GM18873 (cell line): ENCODE results near the gene RELN.

Experiments
- ATAC-seq: cut with Tn5 transposase; IDR thresholded peaks from one replicate; pipeline ENCODE4 v1.9.1; 2021; ENCODE audit warnings: mild to moderate bottlenecking, moderate library complexity, moderate number of reproducible peaks; ENCODE audit not compliant: unreplicated experiment, low FRiP score

RELN gene

GRCh38 chr7:103694304-103694703 is 295.2 kb downstream of the RELN start:
- no peak for ATAC-seq

DNA sequence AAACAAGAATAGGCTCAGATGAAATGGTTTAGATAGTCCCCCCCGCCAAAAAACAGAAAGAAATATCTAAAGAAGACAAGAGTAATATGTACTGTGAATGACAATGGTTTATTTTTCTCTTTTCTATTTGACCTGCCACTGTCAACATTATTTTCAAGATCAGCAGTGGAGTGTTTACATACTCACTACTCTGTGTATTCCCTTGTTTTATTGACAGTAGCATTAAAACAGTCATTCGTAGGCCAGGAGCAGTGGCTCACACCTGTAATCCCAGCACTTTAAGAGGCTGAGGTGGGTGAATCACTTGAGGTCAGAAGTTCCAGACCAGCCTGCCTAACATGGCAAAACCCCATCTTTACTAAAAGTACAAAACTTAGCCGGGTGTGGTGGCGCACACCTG is 298.2 kb downstream of the RELN start:
- no peak for ATAC-seq

GRCh38 chr7:103690242-103690974 is 299.1 kb downstream of the RELN start:
- no peak for ATAC-seq

GRCh38 chr7:103689255-103689654 is 300.2 kb downstream of the RELN start:
- no peak for ATAC-seq

DNA sequence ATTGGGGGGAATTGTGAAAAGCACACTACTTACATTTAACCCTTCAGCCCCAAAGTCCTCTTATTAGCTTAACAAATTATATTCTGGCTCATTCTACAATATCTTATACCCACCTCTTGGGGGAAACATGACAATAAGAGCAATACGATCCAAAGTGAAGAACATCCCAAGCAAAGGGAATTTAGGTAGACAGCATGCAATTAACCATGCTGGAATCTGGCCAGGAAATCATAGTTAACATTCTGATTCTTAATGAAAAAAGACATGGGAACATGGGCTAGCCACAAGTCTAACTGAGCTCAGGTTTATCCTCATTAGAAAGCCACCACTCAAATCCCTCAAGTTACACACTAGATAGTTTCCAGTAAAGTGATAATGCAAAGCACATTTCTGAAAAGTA is 301.5 kb downstream of the RELN start:
- no peak for ATAC-seq

- ATAC-seq: no peak
These were observed 302.2 kb downstream of the RELN start for GRCh38 chr7:103687272-103687671.

DNA sequence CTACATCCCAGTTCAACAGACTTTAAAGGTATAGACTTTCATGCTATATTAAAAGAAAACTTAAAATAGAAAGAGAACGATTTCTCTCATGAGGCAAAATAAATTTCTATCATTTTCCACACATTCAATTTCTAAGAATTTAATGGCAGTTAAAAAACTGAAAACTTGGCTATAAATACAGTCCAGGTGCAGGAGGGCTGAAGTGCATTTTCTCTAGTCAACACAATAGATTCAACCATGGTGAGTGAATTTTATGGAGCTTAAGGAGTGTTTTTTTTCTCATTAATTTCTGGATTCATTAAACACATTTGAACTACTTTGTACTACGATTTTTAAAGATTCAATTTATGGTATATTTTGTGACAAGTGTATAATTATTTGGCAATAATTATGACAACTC is 302.7 kb downstream of the RELN start:
- ATAC-seq: no peak

DNA sequence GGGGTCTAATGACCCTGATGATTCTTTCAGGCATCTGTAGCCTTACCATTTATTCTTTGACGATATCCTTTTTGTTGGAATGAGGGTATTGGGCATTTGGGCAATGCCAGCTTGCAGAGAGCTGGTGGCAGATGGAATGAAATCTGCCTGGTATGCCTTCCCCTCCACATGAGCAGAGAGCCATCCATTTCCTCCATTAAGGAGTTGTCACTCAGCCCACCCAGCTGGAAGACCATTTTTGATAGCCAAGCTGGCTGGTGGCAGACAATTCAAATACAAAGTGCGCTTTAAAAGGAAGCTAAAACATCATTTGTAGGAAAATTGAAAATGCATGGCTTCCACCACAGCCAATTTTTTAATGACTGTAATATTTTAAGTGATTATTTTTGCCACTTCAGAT is 303.4 kb downstream of the RELN start:
- no peak for ATAC-seq

DNA sequence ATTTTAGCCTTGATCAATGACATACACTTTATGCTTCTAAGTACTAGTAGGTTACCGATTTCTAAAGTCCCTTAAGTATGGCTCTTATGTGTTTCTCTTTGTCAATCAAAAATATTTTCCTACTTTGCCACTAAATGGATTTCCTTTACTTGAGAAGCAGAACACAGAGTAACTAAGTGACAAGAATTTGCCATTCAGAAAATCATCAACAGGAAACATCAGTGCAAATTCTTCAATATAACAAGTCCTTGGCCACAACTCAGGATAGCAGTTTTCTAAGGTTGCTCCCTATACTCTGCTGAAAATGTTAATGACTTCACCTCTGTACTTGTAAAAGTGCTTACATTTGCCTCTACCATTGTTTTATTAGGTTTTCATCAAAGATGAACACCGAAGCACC is 303.8 kb downstream of the RELN start:
- ATAC-seq: no peak

DNA sequence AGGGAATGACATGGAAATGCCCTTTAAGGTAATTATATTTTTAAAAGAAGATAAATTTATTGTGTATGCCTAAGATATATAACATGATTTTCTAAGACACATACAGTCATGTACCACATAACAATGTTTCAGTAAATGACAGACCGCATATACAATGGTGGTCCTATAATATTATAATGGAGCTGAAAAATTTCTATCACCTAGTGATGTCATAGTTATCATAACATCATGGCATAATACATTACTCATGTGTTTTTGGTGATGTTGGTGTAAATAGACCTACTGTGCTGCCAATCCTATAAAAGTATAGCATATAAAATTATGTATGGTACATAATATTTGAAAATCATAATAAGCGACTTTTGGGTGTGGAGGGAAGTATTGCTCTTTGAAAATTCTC is 306.1 kb downstream of the RELN start:
- no peak for ATAC-seq

DNA sequence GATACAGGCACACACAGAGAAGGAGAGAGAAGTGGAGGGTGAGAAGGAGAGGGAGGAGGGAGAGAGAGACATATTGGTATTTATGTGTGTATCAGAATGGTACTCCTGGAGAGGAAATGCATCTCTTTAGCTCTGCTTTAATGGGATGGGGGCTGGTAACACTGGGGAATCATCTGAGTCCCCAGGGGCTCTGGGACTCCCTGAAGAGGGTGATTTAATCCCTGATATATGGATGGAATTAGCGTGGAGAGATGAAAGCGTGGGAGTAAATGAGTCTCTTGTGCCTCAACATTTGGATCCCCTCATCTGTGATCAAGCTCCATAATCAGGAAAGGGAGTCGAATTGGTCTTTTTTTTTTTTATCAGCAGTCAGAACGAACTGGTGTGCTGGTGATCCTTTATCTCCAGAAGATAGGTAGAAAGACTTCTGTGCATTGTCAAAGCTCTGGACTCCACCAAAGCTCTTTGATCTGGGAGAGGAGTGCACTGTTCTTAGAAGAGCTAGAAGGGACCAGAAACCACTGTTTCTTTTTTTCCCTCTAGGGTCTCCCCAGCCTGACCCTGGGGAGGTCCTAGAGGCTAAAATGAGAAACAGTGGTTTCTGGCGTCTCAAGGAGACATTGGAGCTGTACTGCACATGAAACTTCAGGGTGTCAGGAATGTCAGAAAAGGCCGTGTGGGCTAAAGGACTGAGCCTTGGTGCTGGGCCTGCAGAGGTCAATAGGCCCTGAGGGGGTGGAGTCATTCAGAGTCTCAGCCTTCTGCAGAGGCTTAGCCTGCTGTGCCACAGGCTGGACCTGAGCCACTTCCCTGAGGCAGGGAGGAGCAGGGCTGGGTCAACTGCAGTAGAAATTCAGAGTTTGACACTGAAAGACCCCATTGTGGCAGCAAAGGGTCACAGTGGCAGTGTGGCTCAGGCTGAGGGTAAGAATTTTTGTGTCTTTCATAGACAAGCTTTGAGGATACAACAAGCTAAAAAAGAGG is 309.0 kb downstream of the RELN start:
- no peak for ATAC-seq

DNA sequence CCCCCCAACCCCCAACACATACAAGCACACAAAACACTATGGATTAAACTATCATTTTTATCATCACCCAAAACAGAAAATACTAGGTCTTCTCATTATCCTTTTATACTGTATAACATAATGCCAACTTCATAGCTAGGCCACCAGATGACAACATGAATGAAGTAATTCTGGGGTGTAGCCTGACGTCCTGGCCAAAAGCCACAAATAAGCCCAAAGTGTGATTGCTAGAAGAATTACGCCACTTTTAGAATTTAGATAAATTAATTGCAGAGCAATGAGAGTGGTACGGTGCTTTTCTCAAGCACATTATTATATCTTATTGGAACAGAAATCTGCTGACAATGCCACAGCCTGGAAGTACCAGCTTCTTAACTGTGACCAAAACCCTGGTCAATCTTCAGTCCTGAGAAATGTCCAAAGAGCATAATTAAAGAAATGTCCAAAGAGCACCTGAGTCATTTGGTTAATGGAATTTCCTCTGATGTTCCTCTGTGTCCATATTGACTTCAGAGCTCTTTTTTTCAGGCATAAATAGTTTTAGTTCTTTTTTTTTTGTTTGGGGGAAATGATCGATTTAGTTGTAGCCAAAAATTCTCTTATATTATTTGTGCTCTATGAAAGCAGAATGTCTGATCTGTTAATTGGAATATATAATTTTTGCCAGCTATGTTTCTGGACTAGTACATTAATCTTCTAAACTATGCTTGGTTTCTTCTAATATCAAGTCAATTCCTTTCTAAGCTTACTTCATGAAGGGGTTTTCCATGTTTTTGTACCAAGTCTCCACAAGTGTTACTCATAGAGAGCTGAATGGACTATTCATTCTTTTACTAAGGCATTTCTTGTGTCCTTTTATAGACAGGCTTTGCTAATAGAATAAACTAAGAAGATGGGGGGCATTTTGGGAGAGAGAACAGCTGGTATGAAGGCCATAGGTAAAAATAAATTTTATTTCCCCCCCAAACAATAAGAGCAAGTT is 310.0 kb downstream of the RELN start:
- no peak for ATAC-seq

GRCh38 chr7:103668279-103668941 is 321.0 kb downstream of the RELN start:
- ATAC-seq: no peak

DNA sequence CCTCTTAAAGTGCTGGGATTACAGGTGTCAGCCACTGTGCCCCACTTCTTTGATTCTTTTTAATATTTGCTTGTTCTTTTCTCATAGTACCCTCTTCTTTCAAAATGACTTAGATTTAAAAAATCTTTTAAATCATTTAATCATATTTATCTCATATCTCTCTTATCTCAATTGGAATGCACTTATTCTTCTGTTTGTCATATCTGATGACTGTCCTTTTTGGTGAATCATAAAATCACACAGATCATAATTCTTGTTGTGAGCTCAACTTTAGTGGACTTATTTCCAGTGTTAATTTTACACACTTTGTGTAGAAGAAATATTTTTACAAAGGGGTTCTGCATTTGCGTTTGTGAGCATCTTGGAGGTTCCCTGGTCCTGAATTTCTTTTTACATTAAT is 323.1 kb downstream of the RELN start:
- no peak for ATAC-seq

DNA sequence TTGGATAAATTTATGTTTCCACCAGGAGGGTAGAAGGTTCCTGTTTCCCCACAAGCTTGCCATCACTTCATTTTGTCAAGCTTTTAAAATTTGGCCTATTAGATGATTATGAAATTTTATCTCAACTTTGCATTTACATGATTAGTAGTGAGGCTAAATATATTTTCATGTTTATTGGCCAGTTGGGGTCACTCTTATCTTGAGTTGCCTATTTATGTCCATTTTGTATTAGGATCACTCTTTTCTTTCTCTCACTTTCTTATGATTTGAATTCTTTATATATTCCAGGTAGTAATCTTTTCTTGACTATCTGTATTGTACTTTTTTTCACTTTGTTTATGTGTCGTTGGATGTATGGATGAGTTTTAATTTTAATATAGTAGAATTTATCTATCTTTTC is 324.9 kb downstream of the RELN start:
- ATAC-seq: no peak

DNA sequence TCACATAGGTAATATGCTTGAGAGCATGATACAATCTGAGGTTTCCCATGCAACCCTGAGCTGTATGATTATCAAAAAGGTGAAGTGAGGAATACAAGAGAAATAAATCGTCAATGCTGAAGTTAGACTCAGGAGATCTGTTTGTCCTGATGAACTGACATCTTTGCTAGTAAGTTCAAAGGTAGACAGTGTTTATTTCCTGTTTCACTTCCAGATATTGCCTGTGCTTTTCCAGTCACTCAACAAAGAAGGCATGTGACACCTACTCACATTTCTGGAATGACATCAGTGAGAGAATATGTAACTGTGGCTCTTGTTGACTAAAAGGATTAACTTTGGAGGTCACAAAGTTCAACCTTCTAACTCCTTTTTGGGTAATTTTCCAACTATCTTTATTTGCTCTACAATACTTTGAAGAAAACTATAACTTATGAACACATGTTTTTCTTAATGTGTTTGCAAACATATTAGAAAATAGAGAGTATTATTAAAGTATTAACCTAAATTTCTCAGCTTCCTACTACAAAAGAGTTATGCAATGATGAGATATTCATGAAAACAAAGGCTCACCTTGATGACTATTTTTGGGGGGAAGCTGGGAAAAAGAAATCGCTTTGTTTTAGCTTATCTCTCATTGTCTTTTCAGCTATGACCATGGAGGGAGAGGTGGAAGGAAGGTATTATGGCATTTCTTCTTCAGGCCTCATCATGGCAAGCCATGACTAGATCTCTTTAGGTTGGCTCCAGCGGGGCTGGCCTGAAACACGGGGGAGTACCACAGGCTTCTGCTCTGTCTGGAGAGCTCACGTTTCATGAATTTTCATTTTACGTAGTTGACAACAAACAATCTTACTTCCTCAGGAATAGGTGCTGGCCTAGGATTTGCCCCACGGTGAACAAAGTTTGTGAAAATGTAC is 328.7 kb downstream of the RELN start:
- ATAC-seq: no peak

DNA sequence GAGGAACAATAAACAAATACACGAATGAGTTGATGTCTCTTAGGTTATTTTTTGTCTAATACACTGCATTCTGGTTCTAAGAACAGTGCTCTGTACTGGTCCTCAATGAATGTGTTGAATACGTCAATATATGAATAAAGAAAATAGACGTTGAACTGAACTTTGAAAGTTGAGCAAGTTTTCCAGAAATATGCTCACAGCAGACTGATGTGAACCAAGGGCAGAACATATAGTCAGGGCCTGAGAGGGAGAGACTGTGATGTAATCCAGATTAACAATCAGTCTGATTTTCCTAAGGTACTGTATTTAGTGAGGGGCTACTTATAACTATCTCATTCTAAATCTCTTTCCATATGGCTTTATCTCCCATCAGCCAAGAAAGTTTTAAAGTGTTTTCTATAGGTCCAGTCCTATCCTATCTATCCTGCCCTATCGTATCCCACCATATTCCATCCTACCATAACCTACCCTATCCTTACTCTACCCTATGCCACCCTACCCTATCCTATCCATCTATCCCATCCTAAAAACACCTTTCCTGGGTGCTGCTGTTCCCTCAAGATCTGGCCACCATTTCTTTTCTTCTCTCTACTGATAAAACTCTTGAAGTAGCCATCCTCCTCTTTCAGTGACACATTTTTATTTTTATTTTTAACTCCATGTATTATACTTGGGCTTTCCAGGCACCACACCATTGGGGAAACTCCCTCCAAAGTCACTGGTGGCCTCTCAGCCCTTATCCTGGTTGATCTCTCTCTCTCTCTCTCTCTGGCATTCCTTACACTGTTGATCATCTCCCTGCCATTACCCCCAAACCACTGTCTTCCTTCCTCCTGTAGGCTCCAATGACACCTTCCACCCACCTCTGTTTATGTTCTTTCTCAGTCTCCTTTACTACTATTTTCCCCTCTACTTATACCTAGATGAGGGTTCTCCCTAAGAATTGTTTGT is 331.1 kb downstream of the RELN start:
- ATAC-seq: no peak

DNA sequence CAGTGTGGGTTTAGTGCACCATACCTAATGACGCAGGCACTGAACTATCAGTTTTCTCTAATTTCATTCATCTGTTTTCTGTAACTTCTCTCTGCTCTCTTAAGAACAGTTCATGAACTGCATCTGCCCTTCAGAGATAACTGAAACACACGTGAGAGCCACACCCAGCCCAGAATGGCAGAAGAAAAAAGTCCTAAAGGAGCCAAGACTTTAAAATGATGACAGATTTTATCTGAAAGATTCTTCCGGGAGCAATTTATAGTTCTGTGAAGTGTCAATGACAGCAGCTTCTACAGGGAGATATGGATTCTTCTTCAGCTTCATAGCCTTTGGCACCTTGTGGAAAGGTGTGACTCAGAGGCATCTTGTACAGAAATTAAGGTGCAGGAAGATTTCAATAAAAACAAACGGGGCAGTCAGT is 332.0 kb downstream of the RELN start:
- ATAC-seq: no peak
